ENCODE results near the gene CT45A8. TPM values are rescaled to one million over a fixed set of nuclear protein-coding genes. Genes with fewer than 3 reads are reported as not detected.

CT45A8 gene
- total RNA-seq, 1 donor from 2014 or later, result not detected

Other genes with a start within 250 kb of the CT45A8 start
- gene CT45A1, start 140.9 kb downstream of the CT45A8 start, total RNA-seq, result not detected
- 0.58 TPM for gene CT45A3, start 86.3 kb downstream of the CT45A8 start, total RNA-seq
- 1.2 TPM for gene CT45A5, start 69.0 kb downstream of the CT45A8 start, total RNA-seq
- not detected for gene CT45A6, start 51.8 kb downstream of the CT45A8 start, total RNA-seq
- gene CT45A2, start 34.5 kb downstream of the CT45A8 start, total RNA-seq, result not detected
- gene CT45A7, start 17.3 kb downstream of the CT45A8 start, total RNA-seq, result not detected
- gene CT45A9, start 17.3 kb upstream of the CT45A8 start, total RNA-seq, result not detected
- not detected for gene CT45A10, start 38.9 kb upstream of the CT45A8 start, total RNA-seq
- not detected for gene SAGE1, start 39.2 kb upstream of the CT45A8 start, total RNA-seq
- 30.2 TPM for gene MMGT1, start 119.5 kb upstream of the CT45A8 start, total RNA-seq
- 13.2 TPM for gene SLC9A6, start 130.9 kb upstream of the CT45A8 start, total RNA-seq